ENCODE data around the gene PDE10A. TPM values are rescaled to one million over a fixed set of nuclear protein-coding genes. Genes with fewer than 3 reads are reported as not detected.
"Not testable (repeated sequence)": the region's sequence is repeated elsewhere in the genome, so short reads cannot be mapped to it uniquely, and the experiment has no call there.

Gene PDE10A
- total RNA-seq, 1 donor from 2014 or later = 6.9 TPM

- DNase-seq (ENCODE audit: low read depth) = no peak
- no peak overlapping the region for H3K4me3 ChIP-seq (ENCODE audit: low read depth, low read length)
Observed at GRCh38 chr6:165468340-165469235, 194.5 kb downstream of the PDE10A start.

GRCh38 chr6:165463499-165463898 lies 199.5 kb downstream of the PDE10A start:
- H3K4me3 ChIP-seq (ENCODE audit: low read depth, low read length); DNase-seq (ENCODE audit: low read depth): not testable (repeated sequence)

More at GRCh38 chr6:165468340-165469235, 194.5 kb downstream of the PDE10A start:
- TF ChIP-seq CTCF (conservative IDR thresholded peaks at IDR 0.05; ENCODE audit: low read depth, low read length) = no peak

GRCh38 chr6:165459605-165460301 lies 203.3 kb downstream of the PDE10A start:
- not testable (repeated sequence) for DNase-seq (ENCODE audit: low read depth); H3K4me3 ChIP-seq (ENCODE audit: low read depth, low read length)

- DNase-seq (ENCODE audit: low read depth) = no peak
- no peak overlapping the region for H3K4me3 ChIP-seq (ENCODE audit: low read depth, low read length)
- no peak for TF ChIP-seq CTCF (conservative IDR thresholded peaks at IDR 0.05; ENCODE audit: low read depth, low read length)
Observed at GRCh38 chr6:165458134-165458533, 204.9 kb downstream of the PDE10A start.

GRCh38 chr6:165456286-165456685 lies 206.8 kb downstream of the PDE10A start:
- DNase-seq (ENCODE audit: low read depth) = no peak
- no peak for TF ChIP-seq CTCF (conservative IDR thresholded peaks at IDR 0.05; ENCODE audit: low read depth, low read length)
- H3K4me3 ChIP-seq (ENCODE audit: low read depth, low read length) = no peak overlapping the region

GRCh38 chr6:165455488-165455887 lies 207.6 kb downstream of the PDE10A start:
- H3K4me3 ChIP-seq (ENCODE audit: low read depth, low read length) = no peak overlapping the region
- TF ChIP-seq CTCF (conservative IDR thresholded peaks at IDR 0.05; ENCODE audit: low read depth, low read length) = no peak
- no peak for DNase-seq (ENCODE audit: low read depth)

- no peak overlapping the region for H3K4me3 ChIP-seq (ENCODE audit: low read depth, low read length)
- no peak for TF ChIP-seq CTCF (conservative IDR thresholded peaks at IDR 0.05; ENCODE audit: low read depth, low read length)
- no peak for DNase-seq (ENCODE audit: low read depth)
Observed at GRCh38 chr6:165453395-165453794, 209.6 kb downstream of the PDE10A start.

- no peak overlapping the region for H3K4me3 ChIP-seq (ENCODE audit: low read depth, low read length)
- TF ChIP-seq CTCF (conservative IDR thresholded peaks at IDR 0.05; ENCODE audit: low read depth, low read length) = no peak
- DNase-seq (ENCODE audit: low read depth) = no peak
Observed at GRCh38 chr6:165451838-165452237, 211.2 kb downstream of the PDE10A start.

Data from epithelial cell of proximal tubule (primary cell).